Mesenchymal stem cell (in vitro differentiated cells and primary cell): ENCODE measurements around the gene HELZ2.

ENCODE experiments used
- DNase-seq: peaks from one replicate; pipeline ENCODE4 v3.0.0-alpha.2; 2013
- H2AFZ ChIP-seq: one replicate; pipeline ENCODE4 v1.6.1; 2013; ENCODE audit warnings: low read depth, mild to moderate bottlenecking, control low read depth, inconsistent platforms, low read length, moderate library complexity
- H2AK5ac ChIP-seq: 2 replicates; pipeline ENCODE4 v1.6.1; 2013; ENCODE audit warnings: low read length, moderate library complexity, mild to moderate bottlenecking, inconsistent platforms; ENCODE audit not compliant: severe bottlenecking
- H2BK120ac ChIP-seq: one replicate; pipeline ENCODE4 v1.6.1; 2013; ENCODE audit warnings: low read depth, mild to moderate bottlenecking, inconsistent platforms, low read length, moderate library complexity
- H2BK12ac ChIP-seq, 2 experiments: one replicate each; pipeline ENCODE4 v1.6.1; 2013; ENCODE audit warnings: inconsistent platforms in 2 of 2, low read length in 2 of 2, mild to moderate bottlenecking in 2 of 2, moderate library complexity in 2 of 2, control low read depth in 1 of 2
- H2BK15ac ChIP-seq: one replicate; pipeline ENCODE4 v1.6.1; 2013; ENCODE audit warnings: mild to moderate bottlenecking, low read depth, inconsistent platforms; ENCODE audit not compliant: poor library complexity, severe bottlenecking
- H2BK5ac ChIP-seq: 2 replicates; pipeline ENCODE4 v1.6.1; 2013; ENCODE audit warnings: low read depth, mild to moderate bottlenecking, low read length, control low read depth, inconsistent platforms; ENCODE audit not compliant: poor library complexity, severe bottlenecking
- H3K14ac ChIP-seq, 2 experiments: one replicate each; pipeline ENCODE4 v1.6.1; 2013; ENCODE audit warnings: inconsistent platforms in 2 of 2, low read length in 2 of 2, control low read depth in 1 of 2, mild to moderate bottlenecking in 1 of 2, moderate library complexity in 1 of 2
- H3K18ac ChIP-seq, 2 experiments: one replicate each; pipeline ENCODE4 v1.6.1; 2013; ENCODE audit warnings: inconsistent platforms in 2 of 2, low read length in 2 of 2, control low read depth in 1 of 2, low read depth in 1 of 2, mild to moderate bottlenecking in 1 of 2
- H3K23ac ChIP-seq, 2 experiments: one replicate each; pipeline ENCODE4 v1.6.1; 2013; ENCODE audit warnings: inconsistent platforms in 2 of 2, low read length in 2 of 2, mild to moderate bottlenecking in 2 of 2, moderate library complexity in 2 of 2, control low read depth in 1 of 2
- H3K27ac ChIP-seq: 2 replicates; pipeline ENCODE4 v1.5.1; 2013; ENCODE audit warnings: mild to moderate bottlenecking, moderate library complexity, low read length, control low read depth, inconsistent platforms; ENCODE audit not compliant: poor library complexity, severe bottlenecking
- H3K27me3 ChIP-seq, 2 experiments: 2 replicates each; pipeline versions ENCODE4 v1.6.1 to v1.7.0; 2013; ENCODE audit warnings: low read length in 2 of 2, mild to moderate bottlenecking in 2 of 2, moderate library complexity in 2 of 2, control low read depth in 1 of 2, inconsistent platforms in 1 of 2; ENCODE audit not compliant: control insufficient read depth in 1 of 2, insufficient read depth in 1 of 2
- H3K36me3 ChIP-seq, 2 experiments: 2 replicates each; pipeline versions ENCODE4 v1.6.1 to v1.7.0; 2013; ENCODE audit warnings: low read length in 2 of 2, control low read depth in 1 of 2, inconsistent platforms in 1 of 2, low read depth in 1 of 2, mild to moderate bottlenecking in 1 of 2; ENCODE audit not compliant: insufficient read depth in 2 of 2, control insufficient read depth in 1 of 2
- H3K4ac ChIP-seq, 2 experiments: one replicate each; pipeline ENCODE4 v1.6.1; 2013; ENCODE audit warnings: inconsistent platforms in 2 of 2, low read length in 2 of 2, mild to moderate bottlenecking in 2 of 2, moderate library complexity in 2 of 2, control low read depth in 1 of 2, low read depth in 1 of 2
- H3K4me1 ChIP-seq: 2 replicates; pipeline ENCODE4 v1.6.1; 2013; ENCODE audit warnings: low read depth, low read length, control low read depth; ENCODE audit not compliant: control insufficient read depth, insufficient read depth
- H3K4me2 ChIP-seq: 2 replicates; pipeline ENCODE4 v1.6.1; 2013; ENCODE audit warnings: low read length, mild to moderate bottlenecking, inconsistent platforms; ENCODE audit not compliant: poor library complexity, severe bottlenecking
- H3K4me3 ChIP-seq, 2 experiments: 2 replicates each; pipeline versions ENCODE4 v1.5.1 to v1.7.0; 2013; ENCODE audit warnings: low read length in 2 of 2, mild to moderate bottlenecking in 2 of 2, control low read depth in 1 of 2, low read depth in 1 of 2; ENCODE audit not compliant: insufficient read depth in 1 of 2
- H3K79me1 ChIP-seq: replicated peaks from 2 replicates; pipeline ENCODE4 v1.6.1; 2013; ENCODE audit warnings: mild to moderate bottlenecking, control low read depth, low read length, inconsistent platforms; ENCODE audit not compliant: poor library complexity, severe bottlenecking
- H3K9ac ChIP-seq: 2 replicates; pipeline ENCODE4 v1.7.0; 2013; ENCODE audit warnings: mild to moderate bottlenecking, low read length, moderate library complexity
- H3K9me3 ChIP-seq: 2 replicates; pipeline ENCODE4 v1.7.0; 2013; ENCODE audit warnings: mild to moderate bottlenecking, low read length; ENCODE audit not compliant: control insufficient read depth
- H4K8ac ChIP-seq: one replicate; pipeline ENCODE4 v1.6.1; 2013; ENCODE audit warnings: inconsistent platforms, mild to moderate bottlenecking, low read length, moderate library complexity
- H4K91ac ChIP-seq: one replicate; pipeline ENCODE4 v1.6.1; 2013; ENCODE audit warnings: mild to moderate bottlenecking, low read length, inconsistent platforms
- WGBS: methylation state at CpG from one replicate; pipeline ENCODE4 v1.1.7; 2013; ENCODE audit warnings: mixed read lengths; 5-methylcytosine and 5-hydroxymethylcytosine counted together

HELZ2 gene

GRCh38 chr20:63567136-63567385 lies 7.0 kb downstream of the HELZ2 start:
- Histone ChIP-seq H3K4me3 (no peak overlapping the region), H3K23ac (no peak overlapping the region), H3K9ac (no peak overlapping the region), H3K79me1 (peaks cover 3% of the 10 kb centered on the region), H3K9me3 (no peaks in the 10 kb centered on the region), H2BK5ac (no peak overlapping the region), H2BK15ac (no peak overlapping the region), H3K14ac (no peak overlapping the region), H3K27me3 (no peaks in the 10 kb centered on the region), H3K4ac (no peak overlapping the region), H2BK120ac (no peak overlapping the region), H3K4me1 (peaks cover 20% of the 10 kb centered on the region), H3K27ac (no peak overlapping the region), H3K4me2 (no peak overlapping the region), H3K18ac (no peak overlapping the region), H3K36me3 (peaks cover 27 to 84% of the 10 kb centered on the region in 2 experiments), H4K91ac (no peak overlapping the region), H4K8ac (no peak overlapping the region), H2BK12ac (no peak overlapping the region), H2AK5ac (no peak overlapping the region), H2AFZ (no peak overlapping the region)
- no peak for DNase-seq
- 94% methylated on average over 22 of the region's 22 CpGs for WGBS

GRCh38 chr20:63566395-63567135 lies 7.5 kb downstream of the HELZ2 start:
- H3K79me1 ChIP-seq: peaks cover 1% of the 10 kb centered on the region
- H2AK5ac ChIP-seq: no peak overlapping the region
- peaks cover 20% of the 10 kb centered on the region for H3K4me1 ChIP-seq
- H3K4me2 ChIP-seq: no peak overlapping the region
- H3K36me3 ChIP-seq: peaks cover 28 to 86% of the 10 kb centered on the region in 2 experiments
- no peak overlapping the region for H3K27ac ChIP-seq
- no peak for DNase-seq
- H3K9ac ChIP-seq: no peak overlapping the region
- no peak overlapping the region for H2BK12ac ChIP-seq
- H3K18ac ChIP-seq: no peak overlapping the region
- H2BK120ac ChIP-seq: no peak overlapping the region
- no peak overlapping the region for H3K14ac ChIP-seq
- H3K27me3 ChIP-seq: no peaks in the 10 kb centered on the region
- WGBS: 92% methylated on average over 44 of the region's 46 CpGs
- H4K8ac ChIP-seq: no peak overlapping the region
- H3K23ac ChIP-seq: no peak overlapping the region
- no peak overlapping the region for H2AFZ ChIP-seq
- no peaks in the 10 kb centered on the region for H3K9me3 ChIP-seq
- H2BK5ac ChIP-seq: no peak overlapping the region
- no peak overlapping the region for H3K4ac ChIP-seq
- H4K91ac ChIP-seq: peak overlapping the region; percentile 1
- no peak overlapping the region for H2BK15ac ChIP-seq
- no peak overlapping the region for H3K4me3 ChIP-seq

GRCh38 chr20:63565699-63566335 lies 8.2 kb downstream of the HELZ2 start:
- no peak overlapping the region for H3K4ac ChIP-seq
- no peak overlapping the region for H2BK15ac ChIP-seq
- DNase-seq: no peak

GRCh38 chr20:63565021-63565698 lies 8.9 kb downstream of the HELZ2 start:
- peaks cover 1% of the 10 kb centered on the region for H3K79me1 ChIP-seq
- H3K9me3 ChIP-seq: no peaks in the 10 kb centered on the region
- no peak overlapping the region for H2BK120ac ChIP-seq
- H3K9ac ChIP-seq: no peak overlapping the region
- no peak overlapping the region for H2AFZ ChIP-seq
- 97% methylated on average over 61 of the region's 61 CpGs for WGBS
- no peak overlapping the region for H2BK5ac ChIP-seq
- no peaks in the 10 kb centered on the region for H3K27me3 ChIP-seq
- H4K8ac ChIP-seq: no peak overlapping the region
- no peak overlapping the region for H3K27ac ChIP-seq
- no peak overlapping the region for H3K23ac ChIP-seq
- H3K4me2 ChIP-seq: no peak overlapping the region
- DNase-seq: no peak
- H3K36me3 ChIP-seq: peaks cover 41 to 94% of the 10 kb centered on the region in 2 experiments
- no peak overlapping the region for H3K4ac ChIP-seq
- no peak overlapping the region for H2BK15ac ChIP-seq
- no peak overlapping the region for H3K4me3 ChIP-seq
- no peak overlapping the region for H2AK5ac ChIP-seq
- H4K91ac ChIP-seq: peak overlapping the region; percentile 40
- H3K18ac ChIP-seq: no peak overlapping the region
- peaks cover 18% of the 10 kb centered on the region for H3K4me1 ChIP-seq
- H3K14ac ChIP-seq: no peak overlapping the region
- no peak overlapping the region for H2BK12ac ChIP-seq

More at GRCh38 chr20:63565699-63566335, 8.2 kb downstream of the HELZ2 start:
- Histone ChIP-seq H2AFZ (no peak overlapping the region), H2BK12ac (no peak overlapping the region), H3K9ac (no peak overlapping the region), H2BK5ac (no peak overlapping the region), H3K9me3 (no peaks in the 10 kb centered on the region), H3K4me2 (no peak overlapping the region), H2BK120ac (no peak overlapping the region), H3K79me1 (peaks cover 1% of the 10 kb centered on the region), H3K4me1 (peaks cover 20% of the 10 kb centered on the region), H3K23ac (no peak overlapping the region), H4K91ac (no peak overlapping the region), H3K14ac (no peak overlapping the region), H3K27me3 (no peaks in the 10 kb centered on the region), H2AK5ac (no peak overlapping the region), H3K36me3 (peaks cover 35 to 94% of the 10 kb centered on the region in 2 experiments), H3K27ac (no peak overlapping the region), H3K4me3 (no peak overlapping the region), H3K18ac (no peak overlapping the region), H4K8ac (no peak overlapping the region)
- 94% methylated on average over 43 of the region's 43 CpGs for WGBS
